ENCODE results near the gene AGAP9.
"Not testable (repeated sequence)": the region's sequence is repeated elsewhere in the genome, so short reads cannot be mapped to it uniquely, and the experiment has no call there.

Gene AGAP9

GRCh38 chr10:47523475-47523874 is at the start of gene AGAP9:
AGAP9 (minus strand) TSS chr10:47523638; CDS start chr10:47523526, 112 bp downstream.
- not testable (repeated sequence) for H3K4me3 ChIP-seq (replicated peaks; ENCODE audit: low read depth, low read length); DNase-seq (ENCODE audit: extremely low read depth, low read depth)

- not testable (repeated sequence) for DNase-seq (ENCODE audit: extremely low read depth, low read depth); H3K4me3 ChIP-seq (replicated peaks; ENCODE audit: low read depth, low read length)
Measured at GRCh38 chr10:47571138-47571912, 47.9 kb upstream of the AGAP9 start.

GRCh38 chr10:47566757-47567156 is 43.3 kb upstream of the AGAP9 start:
- DNase-seq (ENCODE audit: extremely low read depth, low read depth); H3K4me3 ChIP-seq (replicated peaks; ENCODE audit: low read depth, low read length): not testable (repeated sequence)

DNA sequence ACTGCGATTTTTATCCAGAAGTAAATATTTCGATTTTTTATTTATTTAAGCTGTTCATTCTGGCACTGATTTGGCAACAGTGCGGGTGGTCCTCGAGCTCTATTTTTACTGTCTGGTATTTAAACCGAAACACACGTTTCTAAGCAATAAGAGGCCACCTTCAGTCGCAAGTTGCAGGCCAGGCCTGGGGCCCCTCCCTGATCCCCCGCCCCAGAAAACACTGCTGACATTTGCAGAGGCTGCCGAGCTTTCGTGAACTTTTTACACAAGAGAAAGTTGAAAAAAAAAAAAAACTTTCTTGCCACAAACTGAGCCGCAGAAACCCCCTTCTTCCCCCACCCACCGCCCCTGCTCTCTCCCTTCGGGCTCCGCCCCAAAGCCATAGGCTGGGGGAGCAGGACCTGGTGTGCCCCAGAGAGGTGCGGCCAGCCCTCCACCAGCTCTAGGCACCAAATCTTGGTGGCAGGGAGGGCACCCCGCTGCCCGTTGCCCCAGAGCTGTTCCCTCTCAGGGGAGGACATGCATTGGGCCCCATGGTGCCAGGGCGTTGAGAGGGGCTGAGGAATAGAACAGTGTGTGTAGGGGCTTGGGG is 42.8 kb upstream of the AGAP9 start:
- DNase-seq (ENCODE audit: extremely low read depth, low read depth); H3K4me3 ChIP-seq (replicated peaks; ENCODE audit: low read depth, low read length): not testable (repeated sequence)

DNA sequence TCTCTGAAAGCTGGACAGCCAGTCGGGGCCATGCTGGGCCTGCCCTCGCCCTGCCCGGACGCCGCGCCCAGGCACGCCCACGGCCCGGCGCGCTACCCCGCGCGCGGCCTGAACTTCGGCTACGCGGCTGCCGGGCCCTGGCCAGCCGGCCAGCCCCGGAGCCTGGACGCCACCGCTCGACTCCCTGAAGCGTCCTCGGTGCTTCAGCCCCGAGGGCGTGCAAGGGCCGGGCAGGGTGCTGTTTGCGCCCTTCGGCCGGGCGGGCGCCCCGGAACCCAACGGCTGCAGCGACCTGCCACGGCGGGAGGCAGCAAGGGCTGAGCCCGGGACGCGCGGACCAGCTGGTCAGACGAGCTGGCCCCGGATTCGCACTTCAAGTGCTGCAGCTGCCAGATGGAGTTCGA is 42.1 kb upstream of the AGAP9 start:
- H3K4me3 ChIP-seq (replicated peaks; ENCODE audit: low read depth, low read length); DNase-seq (ENCODE audit: extremely low read depth, low read depth): not testable (repeated sequence)

DNA sequence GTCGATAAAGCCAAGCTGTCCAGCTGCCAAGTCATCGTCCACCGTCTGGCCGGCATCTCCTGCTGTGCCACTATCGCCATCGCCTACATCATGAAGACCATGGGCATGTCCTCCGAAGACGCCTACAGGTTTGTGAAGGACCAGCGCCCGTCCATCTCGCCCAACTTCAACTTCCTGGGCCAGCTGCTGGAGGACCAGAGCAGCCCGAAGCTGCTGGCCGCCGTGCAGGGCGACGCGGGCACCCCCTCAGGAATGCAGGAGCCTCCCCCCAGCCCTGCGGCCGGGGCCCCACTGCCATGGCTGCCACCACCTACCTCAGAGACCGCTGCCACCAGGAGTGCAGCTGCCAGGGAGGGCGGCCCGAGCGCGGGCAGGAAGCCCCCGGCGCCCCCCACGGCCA is 41.5 kb upstream of the AGAP9 start:
- H3K4me3 ChIP-seq (replicated peaks; ENCODE audit: low read depth, low read length); DNase-seq (ENCODE audit: extremely low read depth, low read depth): not testable (repeated sequence)

DNA sequence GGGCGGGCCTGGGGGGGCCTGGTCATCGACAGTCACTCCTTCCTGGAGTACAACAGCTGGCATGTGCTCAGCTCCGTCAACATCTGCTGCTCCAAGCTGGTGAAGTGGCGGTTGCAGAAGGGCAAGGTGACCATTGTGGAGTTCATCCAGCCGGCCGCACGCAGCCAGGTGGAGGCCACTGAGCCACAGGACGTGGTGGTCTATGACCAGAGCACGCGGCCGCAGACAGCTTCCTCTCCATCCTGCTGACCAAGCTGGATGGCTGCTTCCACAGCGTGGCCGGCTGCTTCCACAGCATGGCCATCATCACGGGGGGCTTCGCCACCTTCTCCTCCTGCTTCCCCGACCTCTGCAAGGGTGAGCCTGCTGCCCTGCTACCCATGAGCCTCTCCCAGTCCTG is 40.9 kb upstream of the AGAP9 start:
- not testable (repeated sequence) for H3K4me3 ChIP-seq (replicated peaks; ENCODE audit: low read depth, low read length); DNase-seq (ENCODE audit: extremely low read depth, low read depth)

- not testable (repeated sequence) for H3K4me3 ChIP-seq (replicated peaks; ENCODE audit: low read depth, low read length); DNase-seq (ENCODE audit: extremely low read depth, low read depth)
Measured at GRCh38 chr10:47560452-47560851, 37.0 kb upstream of the AGAP9 start.

GRCh38 chr10:47559718-47560308 is 36.4 kb upstream of the AGAP9 start:
- DNase-seq (ENCODE audit: extremely low read depth, low read depth); H3K4me3 ChIP-seq (replicated peaks; ENCODE audit: low read depth, low read length): not testable (repeated sequence)

DNA sequence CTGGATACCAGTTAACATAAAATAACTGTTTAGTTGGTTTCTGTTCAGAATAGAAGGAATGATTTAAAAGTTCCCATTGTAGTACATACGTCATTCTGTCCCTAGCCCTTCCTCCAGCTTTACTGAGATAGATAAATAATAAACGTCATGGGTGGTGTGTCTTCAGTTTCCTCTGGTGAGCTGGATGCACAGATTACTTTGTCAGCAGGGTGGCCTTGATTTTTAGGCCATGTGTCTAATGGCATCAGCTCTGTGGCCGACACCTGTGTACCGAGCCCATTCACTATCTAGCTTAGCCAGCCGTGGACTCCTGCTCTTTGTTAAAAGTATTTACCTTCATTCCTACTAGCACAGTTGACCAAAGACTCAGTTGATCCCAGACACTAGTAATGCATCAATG is 34.7 kb upstream of the AGAP9 start:
- not testable (repeated sequence) for DNase-seq (ENCODE audit: extremely low read depth, low read depth); H3K4me3 ChIP-seq (replicated peaks; ENCODE audit: low read depth, low read length)

GRCh38 chr10:47557616-47558015 is 34.2 kb upstream of the AGAP9 start:
- not testable (repeated sequence) for H3K4me3 ChIP-seq (replicated peaks; ENCODE audit: low read depth, low read length); DNase-seq (ENCODE audit: extremely low read depth, low read depth)

GRCh38 chr10:47555334-47555733 is 31.9 kb upstream of the AGAP9 start:
- not testable (repeated sequence) for DNase-seq (ENCODE audit: extremely low read depth, low read depth); H3K4me3 ChIP-seq (replicated peaks; ENCODE audit: low read depth, low read length)

DNA sequence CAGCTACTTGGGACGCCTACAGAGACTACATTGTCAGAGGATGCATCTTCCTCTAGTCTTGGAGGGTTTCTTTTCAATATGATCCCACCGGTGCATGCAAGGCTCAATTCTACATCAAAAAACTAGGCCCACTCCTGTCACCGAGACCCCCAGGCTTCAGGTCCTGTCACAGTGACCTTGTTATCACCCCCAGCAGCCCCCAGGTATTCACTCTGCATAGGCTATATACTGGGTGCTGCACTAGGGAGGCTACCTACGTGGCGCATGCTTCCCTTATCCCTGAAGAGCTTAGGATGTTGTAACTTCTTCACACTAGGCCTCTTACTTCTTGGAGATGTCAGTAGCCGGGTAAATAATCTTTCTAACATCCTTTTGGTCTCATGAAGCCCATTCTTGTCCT is 31.1 kb upstream of the AGAP9 start:
- not testable (repeated sequence) for DNase-seq (ENCODE audit: extremely low read depth, low read depth); H3K4me3 ChIP-seq (replicated peaks; ENCODE audit: low read depth, low read length)

GRCh38 chr10:47553860-47554247 is 30.4 kb upstream of the AGAP9 start:
- not testable (repeated sequence) for DNase-seq (ENCODE audit: extremely low read depth, low read depth)

DNA sequence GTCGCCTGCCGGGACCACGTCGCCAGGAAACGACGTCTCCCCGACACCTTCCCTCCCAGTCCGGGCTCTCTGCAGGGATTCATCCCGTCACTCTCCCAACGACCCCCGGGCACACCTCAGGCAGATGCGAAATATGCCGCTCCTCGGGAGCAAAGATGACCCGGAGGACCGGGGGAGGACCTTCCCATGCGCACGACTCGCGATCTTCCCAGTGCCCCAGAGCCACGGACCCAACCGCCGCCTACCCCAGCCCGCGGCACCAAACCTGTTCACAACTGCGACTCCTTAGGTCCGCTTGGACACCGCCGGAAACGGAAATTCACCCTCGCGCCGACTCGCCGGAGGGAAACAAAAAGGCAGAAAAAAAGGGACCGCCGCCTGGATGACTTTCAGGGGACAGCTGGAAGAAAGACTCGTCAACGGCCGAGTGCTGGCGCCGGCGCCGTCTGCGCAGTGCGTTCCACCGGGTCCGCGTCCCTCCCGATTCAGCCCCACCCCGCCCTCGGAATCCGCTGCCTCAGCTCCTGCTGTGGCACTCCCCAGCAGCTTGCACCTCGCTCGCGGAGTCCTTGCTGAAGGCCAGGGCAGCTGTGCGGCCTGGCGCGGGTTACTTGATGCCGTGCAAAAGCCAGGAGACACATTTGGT is 29.9 kb upstream of the AGAP9 start:
- H3K4me3 ChIP-seq (replicated peaks; ENCODE audit: low read depth, low read length), result peak overlapping the region; percentile 65
- DNase-seq (ENCODE audit: extremely low read depth, low read depth), result peak; percentile 52

More at GRCh38 chr10:47553860-47554247, 30.4 kb upstream of the AGAP9 start:
- peak overlapping the region; percentile 65 for H3K4me3 ChIP-seq (replicated peaks; ENCODE audit: low read depth, low read length)

DNA sequence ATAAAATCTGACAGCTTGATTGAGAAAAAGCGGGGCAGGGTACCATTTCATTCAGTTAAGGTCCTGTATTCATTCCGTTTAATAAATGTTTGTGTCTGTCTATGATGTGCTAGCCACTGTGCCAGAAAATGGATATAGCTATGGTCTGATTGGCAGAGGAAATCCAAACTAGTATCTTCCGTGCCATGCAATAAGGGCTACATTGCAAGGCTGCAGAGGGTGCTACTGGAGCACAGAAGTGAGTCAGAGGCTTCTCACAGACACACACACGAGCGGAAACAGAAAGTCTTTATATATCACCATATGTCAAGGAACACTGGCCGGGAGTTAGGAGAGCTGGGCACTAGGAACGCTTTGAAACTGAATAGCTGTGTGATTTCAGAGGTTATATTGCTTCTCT is 29.3 kb upstream of the AGAP9 start:
- peak overlapping the region; percentile 65 for H3K4me3 ChIP-seq (replicated peaks; ENCODE audit: low read depth, low read length)
- not testable (repeated sequence) for DNase-seq (ENCODE audit: extremely low read depth, low read depth)

- H3K4me3 ChIP-seq (replicated peaks; ENCODE audit: low read depth, low read length); DNase-seq (ENCODE audit: extremely low read depth, low read depth): not testable (repeated sequence)
Measured at GRCh38 chr10:47547286-47547685, 23.8 kb upstream of the AGAP9 start.

DNA sequence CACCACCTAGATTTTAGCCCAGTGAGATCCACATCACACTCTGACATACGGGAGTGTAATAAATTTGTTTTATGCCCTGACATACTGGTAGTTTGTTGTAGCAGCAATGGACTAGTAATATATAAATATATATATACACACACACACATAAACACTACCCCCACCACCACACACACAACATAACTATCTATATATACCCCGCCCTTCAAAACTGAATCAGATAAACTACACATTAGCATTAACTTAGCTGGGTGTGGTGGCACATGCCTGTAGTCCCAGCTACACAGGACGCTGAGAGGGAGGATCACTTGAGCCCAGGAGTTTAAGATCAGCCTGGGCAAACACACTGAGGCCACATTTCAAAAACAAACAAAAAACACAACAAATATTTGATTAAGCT is 13.0 kb upstream of the AGAP9 start:
- DNase-seq (ENCODE audit: extremely low read depth, low read depth); H3K4me3 ChIP-seq (replicated peaks; ENCODE audit: low read depth, low read length): not testable (repeated sequence)

DNA sequence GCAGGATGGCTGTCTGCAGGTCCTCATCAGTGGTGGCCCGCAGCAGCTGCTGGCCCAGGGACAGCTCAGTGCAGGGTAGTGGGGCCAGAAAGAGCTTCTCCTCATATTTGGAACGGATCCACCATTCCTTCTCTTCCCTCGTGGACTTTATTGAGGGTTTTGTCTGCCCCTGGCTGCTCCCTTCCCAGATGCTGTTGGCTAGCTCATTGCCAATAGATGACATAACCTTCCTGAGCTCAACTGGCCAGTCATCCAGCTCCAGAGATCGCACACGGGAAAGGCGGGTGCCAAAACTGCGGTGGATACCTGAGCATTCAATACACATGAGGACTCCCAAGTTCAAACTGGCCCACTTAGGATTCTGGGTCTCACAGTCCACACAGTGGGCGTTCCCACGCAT is 21.1 kb downstream of the AGAP9 start:
- not testable (repeated sequence) for H3K4me3 ChIP-seq (replicated peaks; ENCODE audit: low read depth, low read length); DNase-seq (ENCODE audit: extremely low read depth, low read depth)

Measured in HFF-Myc (cell line).